NCI-H2196 treated with DMSO at 0.1 percent for 48 hours (cell line): ENCODE measurements around the gene DLGAP1.
"Not testable (repeated sequence)": the region's sequence is repeated elsewhere in the genome, so short reads cannot be mapped to it uniquely, and the experiment has no call there.

Source experiments
- DNase-seq: peaks from one replicate; lab custom pipeline; 2025; ENCODE audit not compliant: unreplicated experiment; lab: John Stamatoyannopoulos, UW

The DLGAP1 gene

GRCh38 chr18:3597409-3598357 is 857.4 kb downstream of the DLGAP1 start:
- DNase-seq: no peak

- peak; percentile 88 for DNase-seq
These were observed 858.3 kb downstream of the DLGAP1 start for GRCh38 chr18:3596637-3597384.

GRCh38 chr18:3596324-3596636 is 858.8 kb downstream of the DLGAP1 start:
- no peak for DNase-seq

- DNase-seq: peak; percentile 98
These were observed 859.5 kb downstream of the DLGAP1 start for GRCh38 chr18:3595369-3596273.

GRCh38 chr18:3594760-3595368 is 860.2 kb downstream of the DLGAP1 start:
- no peak for DNase-seq

GRCh38 chr18:3593904-3594759 is 861.0 kb downstream of the DLGAP1 start:
- peak; percentile 99 for DNase-seq

GRCh38 chr18:3593381-3593903 is 861.7 kb downstream of the DLGAP1 start:
- DNase-seq: peak; percentile 91

- no peak for DNase-seq
These were observed 862.2 kb downstream of the DLGAP1 start for GRCh38 chr18:3592864-3593263.

GRCh38 chr18:3590096-3590630 is 864.9 kb downstream of the DLGAP1 start:
- no peak for DNase-seq

GRCh38 chr18:3585656-3586509 is 869.2 kb downstream of the DLGAP1 start:
- peak; percentile 98 for DNase-seq

GRCh38 chr18:3584897-3585460 is 870.1 kb downstream of the DLGAP1 start:
- peak; percentile 57 for DNase-seq

- DNase-seq: no peak
These were observed 870.7 kb downstream of the DLGAP1 start for GRCh38 chr18:3584266-3584861.

- DNase-seq: no peak
These were observed 871.2 kb downstream of the DLGAP1 start for GRCh38 chr18:3583873-3584247.

- DNase-seq: not testable (repeated sequence)
These were observed 871.8 kb downstream of the DLGAP1 start for GRCh38 chr18:3583106-3583872.

- no peak for DNase-seq
These were observed 873.2 kb downstream of the DLGAP1 start for GRCh38 chr18:3581890-3582289.

GRCh38 chr18:3580523-3581025 is 874.5 kb downstream of the DLGAP1 start:
- DNase-seq: not testable (repeated sequence)

- no peak for DNase-seq
These were observed 875.4 kb downstream of the DLGAP1 start for GRCh38 chr18:3579701-3580100.
